PC-9 (cell line): ENCODE data around the gene GNB1. TPM values are rescaled to one million over a fixed set of nuclear protein-coding genes. Genes with fewer than 3 reads are reported as not detected.
A peak's percentile ranks its signal among the peaks of the same experiment; 100 is the strongest.

Source experiments
- BruUV-seq: library from RNA; stranded (reverse); fragments of 400-500 nt; replicated peaks from 2 replicates; lab custom pipeline; 2021; lab: Mats Ljungman, UMichigan
- CTCF ChIA-PET: fragments of 300-600 bp; sonication (Branson Sonifier 250); formaldehyde crosslinking; loops from one replicate; lab custom pipeline; 2022; ENCODE audit warnings: antibody characterized with exemption; lab: Charles Lee
- POLR2A ChIA-PET: fragments of 300-600 bp; sonication (Branson Sonifier 250); formaldehyde crosslinking; loops from one replicate; lab custom pipeline; 2022; ENCODE audit warnings: antibody characterized with exemption; ENCODE audit not compliant: unreplicated experiment; lab: Charles Lee
- DNase-seq, 2 experiments: peaks; one replicate each; pipeline versions ENCODE4 v3.0.0 to v3.0.0-alpha.2; 2015 to 2022; ENCODE audit warnings: mixed read lengths in 1 of 2
- H2AFZ ChIP-seq: fragments of 200-600 bp; sonication (generic); 2 replicates; pipeline ENCODE4 v1.8.1; 2017; ENCODE audit warnings: antibody characterized with exemption
- H3F3A ChIP-seq: fragments of 200-600 bp; sonication (generic); 2 replicates; pipeline ENCODE4 v1.8.1; 2017; ENCODE audit warnings: antibody characterized with exemption, mild to moderate bottlenecking, low read depth; ENCODE audit not compliant: insufficient read depth
- H3K27ac ChIP-seq: fragments of 200-600 bp; sonication (generic); 2 replicates; pipeline ENCODE4 v1.6.1; 2016; ENCODE audit warnings: mixed run types
- H3K27me3 ChIP-seq: fragments of 200-600 bp; sonication (generic); 2 replicates; pipeline ENCODE4 v1.6.1; 2016; ENCODE audit warnings: low read depth, mixed run types; ENCODE audit not compliant: insufficient read depth
- H3K36me3 ChIP-seq: fragments of 200-600 bp; sonication (generic); 2 replicates; pipeline ENCODE4 v1.6.1; 2016; ENCODE audit warnings: low read depth, mixed run types
- H3K4me1 ChIP-seq: fragments of 200-600 bp; sonication (generic); replicated peaks from 2 replicates; pipeline ENCODE4 v1.6.1; 2016; ENCODE audit warnings: mixed run types; ENCODE audit not compliant: insufficient read depth
- H3K4me2 ChIP-seq: fragments of 200-600 bp; sonication (generic); 2 replicates; pipeline ENCODE4 v1.6.1; 2017; ENCODE audit warnings: mixed run types
- H3K4me3 ChIP-seq: fragments of 200-600 bp; sonication (generic); 2 replicates; pipeline ENCODE4 v1.6.1; 2016; ENCODE audit warnings: mixed run types
- H3K79me2 ChIP-seq: fragments of 200-600 bp; sonication (generic); 2 replicates; pipeline ENCODE4 v1.6.1; 2017; ENCODE audit warnings: low read depth, mixed run types
- H3K9me2 ChIP-seq: fragments of 200-600 bp; sonication (generic); 2 replicates; pipeline ENCODE4 v1.8.1; 2017; ENCODE audit warnings: mild to moderate bottlenecking; ENCODE audit not compliant: insufficient read depth
- H3K9me3 ChIP-seq: fragments of 200-600 bp; sonication (generic); 2 replicates; pipeline ENCODE4 v1.8.1; 2016; ENCODE audit warnings: low read depth; ENCODE audit not compliant: insufficient read depth
- H4K20me1 ChIP-seq: fragments of 200-600 bp; sonication (generic); 2 replicates; pipeline ENCODE4 v1.8.1; 2017; ENCODE audit not compliant: insufficient read depth
- CTCF ChIP-seq: fragments of 200-600 bp; sonication (generic); conservative IDR thresholded peaks from 2 replicates; pipeline ENCODE4 v1.6.1; 2017; ENCODE audit warnings: mixed run types, antibody characterized with exemption, mild to moderate bottlenecking, moderate library complexity
- EZH2 ChIP-seq: fragments of 200-600 bp; sonication (generic); IDR thresholded peaks from 2 replicates; pipeline ENCODE4 v1.8.0; 2017; ENCODE audit warnings: antibody characterized with exemption, low read depth
- intact Hi-C: fragments of 100-400 bp; cut with micrococcal nuclease; formaldehyde crosslinking; loops from one replicate; pipeline ENCODE4 v1.10.0; 2022; ENCODE audit not compliant: unreplicated experiment
- total RNA-seq: library from RNA; stranded (reverse); gene quantifications from 2 replicates; pipeline ENCODE4 v1.2.3, GENCODE V29; 2021

Gene GNB1
- total RNA-seq, 1 experiment from 2014 or later: 286 TPM

- Histone ChIP-seq H3K9me3 (no peaks in the 10 kb centered on the region), H4K20me1 (no peaks in the 10 kb centered on the region), H3K4me2 (no peak overlapping the region), H3K4me1 (peaks cover 24% of the 10 kb centered on the region), H3K79me2 (no peaks in the 10 kb centered on the region), H3K27me3 (no peaks in the 10 kb centered on the region), H3K27ac (no peak overlapping the region), H3F3A (peaks cover 16% of the 10 kb centered on the region), H3K9me2 (no peaks in the 10 kb centered on the region), H3K36me3 (no peaks in the 10 kb centered on the region), H2AFZ (no peak overlapping the region), H3K4me3 (no peak overlapping the region)
- BruUV-seq: no TSS peak
- ChIA-PET POLR2A (no interaction called here), CTCF (no interaction called here)
- intact Hi-C loops: no loop called here
- DNase-seq: no peak
- TF ChIP-seq CTCF (no peak), EZH2 (no peak)
These were observed 7.5 kb upstream of the GNB1 start for GRCh38 chr1:1898246-1898933.

GRCh38 chr1:1895456-1896336 is 4.8 kb upstream of the GNB1 start:
- Histone ChIP-seq H3K9me2 (no peaks in the 10 kb centered on the region), H4K20me1 (no peaks in the 10 kb centered on the region), H3K9me3 (no peaks in the 10 kb centered on the region), H2AFZ (no peak overlapping the region), H3K27ac (no peak overlapping the region), H3K36me3 (no peaks in the 10 kb centered on the region), H3K79me2 (no peaks in the 10 kb centered on the region), H3K27me3 (no peaks in the 10 kb centered on the region), H3K4me3 (no peak overlapping the region), H3F3A (peaks cover 16% of the 10 kb centered on the region), H3K4me1 (peaks cover 32% of the 10 kb centered on the region), H3K4me2 (no peak overlapping the region)
- intact Hi-C loops: no loop called here
- CTCF ChIA-PET: no interaction called here
- DNase-seq: no peak
- POLR2A ChIA-PET: no interaction called here
- TF ChIP-seq CTCF: no peak
- no peak for TF ChIP-seq EZH2
- no TSS peak for BruUV-seq

GRCh38 chr1:1895060-1895418 is 4.2 kb upstream of the GNB1 start:
- BruUV-seq: no TSS peak
- POLR2A ChIA-PET: no interaction called here
- Histone ChIP-seq H3K79me2 (peaks cover 2% of the 10 kb centered on the region), H3K9me3 (no peaks in the 10 kb centered on the region), H2AFZ (no peak overlapping the region), H3K27ac (no peak overlapping the region), H3K4me2 (peak overlapping the region; percentile 32; the same call in 1 of the 2 replicates), H4K20me1 (no peaks in the 10 kb centered on the region), H3K4me3 (no peak overlapping the region), H3K36me3 (no peaks in the 10 kb centered on the region), H3K4me1 (peaks cover 32% of the 10 kb centered on the region), H3K27me3 (no peaks in the 10 kb centered on the region), H3F3A (peaks cover 16% of the 10 kb centered on the region), H3K9me2 (no peaks in the 10 kb centered on the region)
- TF ChIP-seq CTCF (no peak), EZH2 (no peak)
- intact Hi-C loops: no loop called here
- no peak for DNase-seq
- CTCF ChIA-PET: no interaction called here
